Dendritic cell treated with granulocyte-macrophage colony-stimulating factor and Interleukin-4, amounts not matched to agents 40 ng/mL and 50 ng/mL, for 4 days (primary cell): ENCODE data around the gene TNRC6A.
"Not testable (repeated sequence)": the region's sequence is repeated elsewhere in the genome, so short reads cannot be mapped to it uniquely, and the experiment has no call there.

Experiments
- H3K27ac Mint-ChIP-seq: one replicate; pipeline ENCODE4 v1.8.0; 2022; ENCODE audit warnings: mild to moderate bottlenecking, mixed read lengths
- H3K27me3 Mint-ChIP-seq: one replicate; pipeline ENCODE4 v1.8.0; 2022; ENCODE audit warnings: mild to moderate bottlenecking, mixed read lengths
- H3K36me3 Mint-ChIP-seq: one replicate; pipeline ENCODE4 v1.8.0; 2022; ENCODE audit warnings: low read depth, mixed read lengths
- H3K4me1 Mint-ChIP-seq: one replicate; pipeline ENCODE4 v1.8.0; 2022; ENCODE audit warnings: low read depth, mixed read lengths
- H3K4me3 Mint-ChIP-seq: one replicate; pipeline ENCODE4 v1.8.0; 2022; ENCODE audit warnings: mild to moderate bottlenecking, moderate library complexity, mixed read lengths
- H3K9me3 Mint-ChIP-seq: one replicate; pipeline ENCODE4 v1.8.0; 2022; ENCODE audit warnings: mixed read lengths
- intact Hi-C: fragments of 100-400 bp; cut with micrococcal nuclease; formaldehyde crosslinking; loops from one replicate; pipeline ENCODE4 v1.15.0; 2022

Gene TNRC6A

DNA sequence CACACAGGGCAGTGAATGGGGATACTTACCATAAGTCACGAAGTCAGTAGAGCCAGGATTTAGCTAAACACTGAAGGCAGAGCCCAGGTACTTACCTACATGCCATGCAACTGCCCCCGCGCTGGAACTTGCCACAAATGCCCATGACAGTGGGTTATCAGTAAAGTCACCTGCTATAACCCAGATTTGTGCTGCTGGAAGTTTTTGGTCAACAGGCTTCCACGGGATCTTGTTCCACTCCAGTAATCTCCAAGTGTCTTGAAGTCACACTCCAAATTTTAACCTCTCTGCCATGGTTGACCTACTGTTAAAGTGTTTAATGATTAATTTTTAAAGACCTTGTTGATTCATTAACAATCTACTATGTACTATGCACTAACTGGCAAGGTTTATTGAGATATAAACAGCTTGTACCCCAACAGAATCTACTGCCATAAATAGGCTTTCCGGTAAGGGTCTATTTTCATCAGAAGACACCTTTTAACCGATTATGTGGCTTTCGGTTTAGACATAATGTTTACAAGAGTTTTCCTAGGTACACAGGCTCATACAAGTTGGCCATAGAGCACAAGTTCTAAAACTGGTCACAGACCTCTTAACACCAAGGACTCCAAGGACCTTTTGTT, 110.0 kb downstream of the TNRC6A start:
- H3K27me3 Mint-ChIP-seq: no peaks in the 10 kb centered on the region
- intact Hi-C loops: no loop called here
- H3K4me3 Mint-ChIP-seq: no peak overlapping the region
- H3K4me1 Mint-ChIP-seq: peaks cover 15% of the 10 kb centered on the region
- H3K9me3 Mint-ChIP-seq: no peaks in the 10 kb centered on the region
- no peak overlapping the region for H3K27ac Mint-ChIP-seq
- H3K36me3 Mint-ChIP-seq: peaks cover 8% of the 10 kb centered on the region

DNA sequence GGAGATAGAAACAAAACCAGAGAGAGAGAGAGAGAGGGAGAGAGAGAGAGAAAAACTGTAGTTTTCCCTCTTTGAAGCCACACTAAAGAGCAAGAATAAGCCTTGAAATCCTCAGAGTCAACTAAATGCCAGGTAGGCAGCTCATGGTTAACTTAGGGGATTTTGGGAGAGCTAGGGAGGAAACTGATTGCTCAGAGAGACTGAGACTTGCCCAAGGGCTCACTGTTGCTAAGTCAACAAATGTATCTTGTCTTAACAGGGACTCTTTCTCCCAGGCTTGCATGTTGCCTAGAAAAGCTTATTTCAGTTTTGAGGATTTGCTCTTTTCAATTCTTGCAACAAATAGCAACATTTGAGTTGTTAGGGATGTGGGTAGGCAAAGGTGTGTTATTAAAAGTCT, 111.8 kb downstream of the TNRC6A start:
- no peak overlapping the region for H3K27ac Mint-ChIP-seq
- H3K36me3 Mint-ChIP-seq: peaks cover 8% of the 10 kb centered on the region
- no peak overlapping the region for H3K4me3 Mint-ChIP-seq
- intact Hi-C loops: no loop called here
- peaks cover 15% of the 10 kb centered on the region for H3K4me1 Mint-ChIP-seq
- H3K27me3 Mint-ChIP-seq: no peaks in the 10 kb centered on the region
- H3K9me3 Mint-ChIP-seq: no peaks in the 10 kb centered on the region

DNA sequence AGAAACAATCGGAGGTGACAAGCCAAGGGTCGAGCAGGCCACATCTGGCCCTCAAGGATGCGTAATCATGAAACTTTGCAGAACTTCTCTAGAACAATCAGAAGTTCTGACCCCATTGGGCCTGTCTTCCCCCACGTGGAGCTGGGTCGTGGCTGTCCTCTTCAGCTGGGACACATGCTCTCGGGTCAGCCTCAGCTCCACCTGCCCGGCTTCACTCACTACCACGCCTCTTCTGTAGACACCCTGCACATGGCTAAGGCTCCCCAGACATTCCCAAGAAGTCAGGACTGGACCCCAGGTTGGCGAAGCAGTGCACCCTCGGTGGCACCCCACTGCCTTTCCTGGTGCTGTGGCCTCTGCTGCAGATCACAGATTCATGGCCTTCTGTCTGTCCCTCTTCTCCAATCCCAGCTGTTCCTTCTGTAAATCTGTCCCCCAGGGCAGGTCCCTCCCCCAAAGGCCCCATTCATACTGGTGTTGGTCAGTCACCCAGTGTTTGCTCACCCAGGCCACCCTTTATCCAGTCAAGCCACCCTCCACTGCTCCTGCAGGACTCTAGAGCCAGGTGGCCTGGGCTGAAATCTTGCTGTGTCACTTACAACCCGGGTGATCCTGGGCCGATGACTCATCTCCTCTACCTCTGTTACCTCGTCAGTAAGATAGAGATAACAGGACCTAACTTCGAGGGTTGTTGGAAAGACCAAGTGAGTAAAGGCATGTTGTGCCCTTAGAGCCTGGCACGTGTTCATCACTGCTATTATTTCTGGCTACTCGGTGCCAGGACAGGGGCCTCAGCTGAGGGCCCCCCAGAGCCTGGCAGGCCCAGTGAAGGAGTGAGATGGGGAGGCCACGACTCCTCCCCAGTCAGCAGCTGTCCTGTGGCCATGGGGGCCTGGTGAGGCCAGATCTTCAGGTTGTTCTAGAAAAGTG, 114.9 kb downstream of the TNRC6A start:
- Mint-ChIP-seq H3K4me1 (peaks cover 6% of the 10 kb centered on the region), H3K9me3 (no peaks in the 10 kb centered on the region), H3K4me3 (no peak overlapping the region), H3K27me3 (no peaks in the 10 kb centered on the region), H3K36me3 (peaks cover 8% of the 10 kb centered on the region), H3K27ac (no peak overlapping the region)
- intact Hi-C loops: no loop called here

DNA sequence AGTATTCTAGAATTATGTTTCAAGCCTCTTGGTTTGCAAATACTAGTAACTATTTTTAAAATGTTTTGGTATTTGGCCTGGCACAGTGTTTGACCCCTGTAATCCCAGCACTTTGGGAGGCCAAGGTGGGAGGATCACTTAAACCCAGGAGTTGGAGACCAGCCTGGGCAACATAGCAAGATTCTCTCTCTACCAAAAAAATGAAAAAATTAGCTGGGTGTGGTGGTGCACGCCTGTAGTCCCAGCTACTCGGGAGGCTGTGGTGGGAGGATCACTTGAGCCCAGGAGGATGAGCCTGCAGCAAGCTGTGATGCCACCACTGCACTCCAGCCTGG, 115.5 kb downstream of the TNRC6A start:
- H3K27me3 Mint-ChIP-seq, H3K4me1 Mint-ChIP-seq, H3K27ac Mint-ChIP-seq, intact Hi-C loops, H3K4me3 Mint-ChIP-seq, H3K9me3 Mint-ChIP-seq, H3K36me3 Mint-ChIP-seq: not testable (repeated sequence)

DNA sequence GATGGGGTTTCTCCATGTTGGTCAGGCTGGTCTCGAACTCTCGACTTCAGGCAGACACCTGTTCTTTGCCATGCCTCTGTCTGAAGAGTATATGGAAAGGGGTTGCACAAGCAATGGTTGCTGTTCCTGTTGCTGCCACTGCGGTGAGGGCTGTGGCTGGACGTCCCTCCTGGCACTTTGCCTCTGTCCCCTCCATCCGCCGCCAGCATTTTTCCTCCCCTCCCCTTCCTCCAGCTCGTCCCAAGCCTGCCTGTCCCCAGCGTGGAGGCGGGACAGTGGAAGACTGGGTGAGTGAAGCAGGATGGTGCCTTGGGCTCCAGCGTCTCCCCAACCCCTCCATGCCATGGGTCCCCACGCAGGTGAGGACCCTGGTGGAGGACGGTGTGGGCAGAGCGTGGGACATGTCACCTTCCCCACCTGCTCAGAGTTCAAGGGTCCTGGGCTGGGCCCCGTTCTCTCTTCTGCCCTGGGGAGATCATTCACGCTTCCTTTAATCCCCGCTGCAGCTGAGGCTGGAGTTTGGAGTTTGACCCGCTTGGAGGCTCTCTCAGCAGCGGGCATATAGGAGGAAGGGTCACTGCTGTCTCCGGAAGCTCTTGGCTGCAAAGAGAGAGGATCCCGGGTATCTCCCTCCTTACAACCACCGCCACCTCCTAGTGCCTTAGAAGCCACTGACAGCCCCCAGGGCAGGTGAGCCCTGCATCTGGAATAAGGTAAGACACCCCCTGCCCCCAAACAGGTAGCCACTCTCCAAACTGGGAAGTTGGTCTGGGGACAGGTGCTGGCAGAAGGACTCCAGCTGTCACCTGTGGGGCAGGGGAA, 116.5 kb downstream of the TNRC6A start, which contains the start of gene SLC5A11:
TSS of gene SLC5A11 (plus strand) at position 238 of the 822 bp plus-strand sequence. CDS start 12,681 bp downstream, outside the sequence.
- intact Hi-C loops: no loop called here
- no peak within 1 kb of the TSS for H3K27ac Mint-ChIP-seq
- H3K9me3 Mint-ChIP-seq: no peaks in the 10 kb centered on the region
- no peaks in the 10 kb centered on the region for H3K27me3 Mint-ChIP-seq
- peaks cover 8% of the 10 kb centered on the region for H3K36me3 Mint-ChIP-seq
- H3K4me3 Mint-ChIP-seq: no peak within 1 kb of the TSS
- no peaks in the 10 kb centered on the region for H3K4me1 Mint-ChIP-seq

DNA sequence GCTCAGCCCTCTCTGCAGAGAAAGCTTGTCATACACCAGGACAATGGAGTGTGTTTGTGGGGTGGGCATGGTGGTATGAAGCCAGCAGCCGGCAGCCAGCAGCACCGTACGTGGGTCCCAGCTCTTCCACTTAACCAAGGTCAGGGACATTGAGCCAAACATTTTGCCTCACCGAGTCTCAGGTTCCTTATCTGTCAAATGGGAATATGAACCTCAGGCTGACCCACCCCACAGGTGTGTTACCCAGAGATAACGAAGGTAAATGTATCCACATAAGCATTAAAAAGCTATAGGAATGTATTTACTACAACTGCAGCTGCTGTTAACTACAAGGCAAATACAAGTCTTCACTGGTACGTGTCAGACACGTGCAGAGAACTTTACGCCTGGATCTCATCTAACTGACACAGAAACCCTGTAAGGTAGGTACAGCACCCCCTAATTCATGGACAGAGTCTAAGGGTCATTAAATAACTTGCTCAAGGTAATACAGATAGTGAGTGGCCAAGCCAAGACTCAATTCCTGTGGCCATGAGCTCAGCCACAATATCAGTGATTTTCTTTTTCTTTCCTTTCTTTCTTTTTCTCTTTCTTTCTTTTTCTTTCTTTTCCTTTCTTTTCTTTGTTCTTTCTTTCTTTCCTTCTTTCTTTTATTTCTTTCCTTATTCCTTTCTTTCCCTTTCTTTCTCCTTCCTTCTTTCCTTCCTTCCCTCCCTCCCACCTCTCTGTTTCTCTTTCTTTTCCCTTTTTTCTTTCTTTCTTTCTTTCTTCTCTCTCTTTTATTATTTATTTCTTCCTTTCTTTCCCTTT, 117.3 kb downstream of the TNRC6A start:
- intact Hi-C loops: no loop called here
- H3K27me3 Mint-ChIP-seq: no peaks in the 10 kb centered on the region
- H3K36me3 Mint-ChIP-seq: peaks cover 8% of the 10 kb centered on the region
- no peaks in the 10 kb centered on the region for H3K4me1 Mint-ChIP-seq
- H3K4me3 Mint-ChIP-seq: no peak overlapping the region
- H3K27ac Mint-ChIP-seq: no peak overlapping the region
- H3K9me3 Mint-ChIP-seq: no peaks in the 10 kb centered on the region

DNA sequence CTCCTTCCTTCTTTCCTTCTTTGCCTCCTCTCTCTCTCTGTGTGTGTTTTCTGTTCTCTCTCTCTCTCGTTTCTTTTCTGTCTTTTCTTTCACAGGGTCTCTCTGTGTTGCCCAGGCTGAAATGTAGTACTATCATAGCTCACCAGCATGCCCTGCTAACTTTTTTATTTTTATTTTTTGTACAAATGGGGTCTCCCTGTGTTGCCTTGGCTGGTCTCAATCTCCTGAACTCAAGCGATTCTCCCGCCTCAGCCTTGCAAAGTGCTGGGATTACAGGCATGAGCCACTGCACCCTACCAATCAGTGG, 117.9 kb downstream of the TNRC6A start:
- no peaks in the 10 kb centered on the region for H3K27me3 Mint-ChIP-seq
- no peaks in the 10 kb centered on the region for H3K4me1 Mint-ChIP-seq
- H3K27ac Mint-ChIP-seq: no peak overlapping the region
- no peak overlapping the region for H3K4me3 Mint-ChIP-seq
- intact Hi-C loops: no loop called here
- no peaks in the 10 kb centered on the region for H3K9me3 Mint-ChIP-seq
- peaks cover 8% of the 10 kb centered on the region for H3K36me3 Mint-ChIP-seq

DNA sequence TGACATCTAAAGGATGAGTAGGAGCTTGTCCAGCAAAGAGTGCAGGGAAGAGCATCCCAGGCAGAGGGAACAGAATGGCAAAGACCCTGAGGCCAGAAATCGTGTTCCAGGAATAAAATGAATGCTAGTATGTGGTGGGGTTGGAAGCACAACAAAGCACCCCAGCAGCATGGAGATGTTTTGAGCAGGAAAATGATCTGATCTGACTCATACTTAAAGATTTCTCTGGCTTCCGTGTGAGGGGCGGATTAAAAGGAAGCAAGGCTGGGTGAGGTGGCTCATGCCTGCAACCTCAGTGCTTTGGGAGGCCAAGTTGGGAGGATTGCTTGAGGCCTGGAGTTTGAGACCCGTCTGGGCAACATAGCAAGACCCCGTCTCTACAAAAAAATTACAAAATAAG, 118.6 kb downstream of the TNRC6A start:
- H3K36me3 Mint-ChIP-seq: peaks cover 1% of the 10 kb centered on the region
- H3K27ac Mint-ChIP-seq: no peak overlapping the region
- intact Hi-C loops: no loop called here
- H3K27me3 Mint-ChIP-seq: no peaks in the 10 kb centered on the region
- no peak overlapping the region for H3K4me3 Mint-ChIP-seq
- no peaks in the 10 kb centered on the region for H3K4me1 Mint-ChIP-seq
- no peaks in the 10 kb centered on the region for H3K9me3 Mint-ChIP-seq

DNA sequence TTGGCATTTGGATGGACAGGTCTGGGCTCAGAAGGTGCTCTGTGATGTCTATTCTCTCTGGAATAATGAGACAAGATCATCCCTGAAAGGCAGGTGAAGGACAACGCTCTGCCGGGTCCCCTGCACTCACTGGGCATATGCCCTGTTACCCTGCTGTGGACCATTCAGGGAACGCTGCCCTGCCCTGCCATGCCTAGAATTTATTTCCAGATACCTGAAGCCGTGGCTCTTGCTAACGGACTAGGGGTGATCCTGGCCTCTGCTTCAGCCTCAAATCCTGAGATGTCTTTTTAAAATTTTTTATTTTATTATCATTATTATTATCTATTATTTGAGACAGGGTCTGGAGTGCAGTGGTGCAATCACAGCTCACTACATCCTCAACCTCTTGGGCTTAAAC, 120.2 kb downstream of the TNRC6A start:
- no peaks in the 10 kb centered on the region for H3K27me3 Mint-ChIP-seq
- no peaks in the 10 kb centered on the region for H3K4me1 Mint-ChIP-seq
- no peak overlapping the region for H3K27ac Mint-ChIP-seq
- intact Hi-C loops: no loop called here
- no peaks in the 10 kb centered on the region for H3K9me3 Mint-ChIP-seq
- no peaks in the 10 kb centered on the region for H3K36me3 Mint-ChIP-seq
- H3K4me3 Mint-ChIP-seq: no peak overlapping the region

DNA sequence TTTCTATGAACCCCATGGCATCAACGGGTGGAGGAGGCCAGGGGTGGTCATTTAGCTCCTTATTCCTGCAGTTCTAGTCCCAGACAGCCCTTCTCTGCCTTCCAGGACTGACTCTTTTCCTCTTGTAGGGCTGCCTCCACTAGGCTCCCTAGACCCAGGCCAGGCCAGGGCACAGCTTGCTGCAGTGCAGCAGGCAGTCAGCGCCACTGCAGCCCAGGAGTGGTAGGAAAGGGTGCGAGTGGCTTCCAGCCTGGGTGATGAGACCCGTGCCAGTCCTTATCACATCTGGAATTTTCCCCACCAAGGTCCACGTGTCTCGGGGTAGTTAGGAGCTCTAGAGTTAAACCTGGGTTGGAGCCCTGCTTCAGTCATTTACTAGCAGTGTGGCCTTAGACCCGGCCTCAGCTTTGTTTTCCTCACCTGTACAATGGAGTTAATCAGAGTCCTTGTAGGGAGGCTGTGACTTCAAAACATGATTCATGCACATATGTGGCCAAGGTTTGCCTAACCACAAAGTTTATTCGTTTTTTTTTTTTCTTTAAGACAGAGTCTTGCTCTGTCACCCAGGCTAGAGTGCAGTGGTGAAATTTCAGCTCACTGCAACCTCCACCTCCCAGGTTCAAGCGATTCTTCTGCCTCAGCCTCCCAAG, 121.0 kb downstream of the TNRC6A start:
- no peaks in the 10 kb centered on the region for H3K9me3 Mint-ChIP-seq
- H3K27me3 Mint-ChIP-seq: no peaks in the 10 kb centered on the region
- intact Hi-C loops: no loop called here
- H3K4me1 Mint-ChIP-seq: no peaks in the 10 kb centered on the region
- no peaks in the 10 kb centered on the region for H3K36me3 Mint-ChIP-seq
- no peak overlapping the region for H3K27ac Mint-ChIP-seq
- no peak overlapping the region for H3K4me3 Mint-ChIP-seq

DNA sequence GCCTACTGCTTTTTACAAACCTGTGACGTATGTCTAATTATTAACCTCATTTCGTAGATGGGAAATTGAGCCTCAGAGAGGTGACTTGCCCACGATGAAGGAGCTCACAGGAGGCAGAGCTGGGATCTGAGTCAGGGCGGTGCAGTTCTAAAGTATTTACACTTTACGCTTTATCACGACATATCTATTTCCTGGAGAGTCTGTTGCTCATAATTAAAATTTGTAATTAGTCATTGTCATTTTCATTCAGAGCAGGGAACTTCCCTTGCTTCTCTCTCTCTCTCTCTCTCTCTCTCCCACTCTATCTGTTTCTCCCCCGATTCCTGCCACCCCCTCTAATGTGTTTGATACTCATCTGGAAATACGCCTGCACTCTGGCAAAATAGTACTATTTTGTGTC, 122.2 kb downstream of the TNRC6A start:
- H3K27me3 Mint-ChIP-seq: no peaks in the 10 kb centered on the region
- intact Hi-C loops: no loop called here
- H3K36me3 Mint-ChIP-seq: no peaks in the 10 kb centered on the region
- H3K27ac Mint-ChIP-seq: no peak overlapping the region
- H3K4me3 Mint-ChIP-seq: no peak overlapping the region
- H3K4me1 Mint-ChIP-seq: no peaks in the 10 kb centered on the region
- H3K9me3 Mint-ChIP-seq: no peaks in the 10 kb centered on the region

DNA sequence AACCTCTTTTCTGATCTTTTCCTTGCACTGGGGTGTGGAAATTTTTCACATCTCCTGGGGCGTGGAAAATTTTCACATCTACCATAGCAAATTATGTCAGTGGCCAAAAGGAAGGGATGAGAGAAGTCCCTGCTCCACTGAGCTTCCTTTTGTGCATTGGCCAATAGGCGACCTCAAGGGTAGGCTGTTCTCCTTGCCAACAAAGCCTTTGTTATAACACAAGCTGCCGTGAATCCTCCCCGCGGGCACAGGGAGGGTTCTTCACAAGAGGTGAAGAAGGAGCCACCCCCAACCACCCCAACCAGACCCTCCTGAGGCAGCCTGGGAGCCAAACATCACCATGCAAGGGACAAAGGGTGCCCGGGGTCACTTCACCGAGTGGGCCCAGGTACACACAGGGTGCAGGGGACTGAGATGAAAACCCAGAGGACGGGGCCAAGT, 122.8 kb downstream of the TNRC6A start:
- Mint-ChIP-seq H3K27me3 (no peaks in the 10 kb centered on the region), H3K4me1 (no peaks in the 10 kb centered on the region)
- intact Hi-C loops: no loop called here

DNA sequence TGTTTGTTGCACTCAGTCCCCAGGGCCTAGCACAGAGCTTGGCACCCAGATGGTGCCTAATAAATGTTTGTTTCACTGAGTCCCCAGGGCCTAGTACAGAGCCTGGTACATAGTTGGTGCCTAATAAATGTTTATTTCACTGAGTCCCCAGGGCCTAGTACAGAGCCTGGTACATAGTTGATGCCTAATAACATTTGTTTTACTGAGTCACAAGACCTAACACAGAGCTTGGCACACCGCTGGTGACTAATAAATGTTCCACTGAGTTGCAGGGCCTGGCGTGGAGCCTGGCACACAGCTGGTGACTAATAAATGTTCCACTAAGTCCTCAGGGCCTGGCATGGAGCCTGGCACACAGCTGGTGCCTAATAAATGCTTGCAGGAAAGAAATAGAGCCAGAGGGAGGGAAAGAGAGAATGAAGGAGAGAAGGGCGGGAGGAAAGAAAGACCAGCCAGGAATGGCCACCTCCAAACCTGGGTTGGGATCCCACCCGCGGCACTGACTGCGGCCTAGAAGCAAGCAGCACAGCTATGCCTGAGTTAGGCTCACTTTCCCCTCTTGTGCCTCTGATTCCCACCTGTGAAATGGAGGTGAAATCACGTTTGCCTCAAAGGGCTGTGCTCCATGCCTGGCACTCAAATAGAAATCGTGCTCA, 123.8 kb downstream of the TNRC6A start:
- no peaks in the 10 kb centered on the region for H3K4me1 Mint-ChIP-seq
- no peak overlapping the region for H3K27ac Mint-ChIP-seq
- H3K36me3 Mint-ChIP-seq: no peaks in the 10 kb centered on the region
- no peaks in the 10 kb centered on the region for H3K27me3 Mint-ChIP-seq
- H3K4me3 Mint-ChIP-seq: no peak overlapping the region
- intact Hi-C loops: no loop called here
- H3K9me3 Mint-ChIP-seq: no peaks in the 10 kb centered on the region

More for the DNA sequence above, 122.8 kb downstream of the TNRC6A start:
- Mint-ChIP-seq H3K36me3 (no peaks in the 10 kb centered on the region), H3K27ac (no peak overlapping the region), H3K4me3 (no peak overlapping the region), H3K9me3 (no peaks in the 10 kb centered on the region)
